NT2/D1 (cell line): Measurements from ENCODE around the gene NRTN.

Experiments
- YY1 ChIP-seq: IDR thresholded peaks from 2 replicates; pipeline ENCODE4 v1.6.1; 2011; ENCODE audit not compliant: insufficient read length, insufficient read depth
- ZNF274 ChIP-seq: IDR thresholded peaks from 2 replicates; pipeline ENCODE4 v1.6.1; 2011; ENCODE audit warnings: mild to moderate bottlenecking, low read depth, low read length

GRCh38 chr19:5774921-5775320 is 29.9 kb upstream of the NRTN start:
- TF ChIP-seq YY1 (no peak), ZNF274 (no peak)
